DOHH2 (cell line): ENCODE results near the gene MARCHF3.

Experiments used
- EZH2phosphoT487 ChIP-seq: fragments of 200-600 bp; sonication (generic); IDR thresholded peaks from 2 replicates; pipeline ENCODE4 v1.6.1; 2017; ENCODE audit warnings: borderline replicate concordance, mild to moderate bottlenecking, antibody characterized with exemption, low read length, moderate library complexity, mixed read lengths
- TF ChIP-seq, protein P1 (sequence below): fragments of 200-600 bp; sonication (generic); IDR thresholded peaks from one replicate; pipeline ENCODE4 v1.5.1; 2014; ENCODE audit warnings: antibody characterized with exemption, mild to moderate bottlenecking, low read depth, low read length; ENCODE audit not compliant: poor library complexity, severe bottlenecking

DNA sequence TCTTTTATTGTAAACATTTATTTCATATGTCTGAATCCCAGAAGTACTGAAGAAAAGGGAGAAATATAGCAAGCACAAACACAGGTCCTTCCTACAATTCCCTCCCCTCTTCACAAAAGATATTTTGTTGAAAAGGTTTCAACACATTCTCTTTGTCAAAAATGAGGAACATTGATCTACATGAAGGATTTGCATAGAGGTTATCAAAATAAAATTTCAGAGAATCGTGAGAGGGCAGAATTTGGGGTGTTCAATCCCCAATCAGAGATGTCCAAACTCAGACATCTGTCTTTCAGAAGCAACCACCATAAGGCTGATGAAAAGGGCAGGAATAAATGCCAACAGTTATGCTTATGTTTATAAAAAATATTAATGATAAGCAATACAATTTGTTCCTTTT, 69.2 kb downstream of the MARCHF3 start:
- no peak for TF ChIP-seq EZH2phosphoT487
- TF ChIP-seq, protein P1, sequence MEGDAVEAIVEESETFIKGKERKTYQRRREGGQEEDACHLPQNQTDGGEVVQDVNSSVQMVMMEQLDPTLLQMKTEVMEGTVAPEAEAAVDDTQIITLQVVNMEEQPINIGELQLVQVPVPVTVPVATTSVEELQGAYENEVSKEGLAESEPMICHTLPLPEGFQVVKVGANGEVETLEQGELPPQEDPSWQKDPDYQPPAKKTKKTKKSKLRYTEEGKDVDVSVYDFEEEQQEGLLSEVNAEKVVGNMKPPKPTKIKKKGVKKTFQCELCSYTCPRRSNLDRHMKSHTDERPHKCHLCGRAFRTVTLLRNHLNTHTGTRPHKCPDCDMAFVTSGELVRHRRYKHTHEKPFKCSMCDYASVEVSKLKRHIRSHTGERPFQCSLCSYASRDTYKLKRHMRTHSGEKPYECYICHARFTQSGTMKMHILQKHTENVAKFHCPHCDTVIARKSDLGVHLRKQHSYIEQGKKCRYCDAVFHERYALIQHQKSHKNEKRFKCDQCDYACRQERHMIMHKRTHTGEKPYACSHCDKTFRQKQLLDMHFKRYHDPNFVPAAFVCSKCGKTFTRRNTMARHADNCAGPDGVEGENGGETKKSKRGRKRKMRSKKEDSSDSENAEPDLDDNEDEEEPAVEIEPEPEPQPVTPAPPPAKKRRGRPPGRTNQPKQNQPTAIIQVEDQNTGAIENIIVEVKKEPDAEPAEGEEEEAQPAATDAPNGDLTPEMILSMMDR, result no peak
